ENCODE data around the gene SPON1.

The SPON1 gene

GRCh38 chr11:13962562-13963168 lies at the start of gene SPON1:
TSS of gene SPON1 (plus strand) at chr11:13962723. CDS start at chr11:13962905, 182 bp downstream.
- no peak within 1 kb of the TSS for H3K27ac ChIP-seq
- TF ChIP-seq ZFX (IDR thresholded peaks at IDR 0.05; ENCODE audit: borderline replicate concordance) (no peak), CTCF (IDR thresholded peaks at IDR 0.05) (no peak)

- no peak for TF ChIP-seq CTCF (IDR thresholded peaks at IDR 0.05)
- no peak for TF ChIP-seq ZFX (IDR thresholded peaks at IDR 0.05; ENCODE audit: borderline replicate concordance)
- H3K27ac ChIP-seq = no peak overlapping the region
These were observed 45.3 kb upstream of the SPON1 start for GRCh38 chr11:13917264-13917663.

- no peak overlapping the region for H3K27ac ChIP-seq
- TF ChIP-seq ZFX (IDR thresholded peaks at IDR 0.05; ENCODE audit: borderline replicate concordance) (no peak), CTCF (IDR thresholded peaks at IDR 0.05) (no peak)
These were observed 44.6 kb upstream of the SPON1 start for GRCh38 chr11:13917904-13918303.

GRCh38 chr11:13920756-13921155 lies 41.8 kb upstream of the SPON1 start:
- TF ChIP-seq ZFX (IDR thresholded peaks at IDR 0.05; ENCODE audit: borderline replicate concordance) (no peak), CTCF (IDR thresholded peaks at IDR 0.05) (no peak)
- no peak overlapping the region for H3K27ac ChIP-seq

GRCh38 chr11:13921545-13921944 lies 41.0 kb upstream of the SPON1 start:
- TF ChIP-seq ZFX (IDR thresholded peaks at IDR 0.05; ENCODE audit: borderline replicate concordance) = no peak
- no peak for TF ChIP-seq CTCF (IDR thresholded peaks at IDR 0.05)

GRCh38 chr11:13923182-13923581 lies 39.3 kb upstream of the SPON1 start:
- no peak overlapping the region for H3K27ac ChIP-seq
- TF ChIP-seq CTCF (IDR thresholded peaks at IDR 0.05) (no peak), ZFX (IDR thresholded peaks at IDR 0.05; ENCODE audit: borderline replicate concordance) (no peak)

More at GRCh38 chr11:13921545-13921944, 41.0 kb upstream of the SPON1 start:
- no peak overlapping the region for H3K27ac ChIP-seq

- TF ChIP-seq CTCF (IDR thresholded peaks at IDR 0.05) = no peak
- no peak for TF ChIP-seq ZFX (IDR thresholded peaks at IDR 0.05; ENCODE audit: borderline replicate concordance)
- no peak overlapping the region for H3K27ac ChIP-seq
These were observed 38.5 kb upstream of the SPON1 start for GRCh38 chr11:13923716-13924650.
